Measurements from ENCODE around the gene MAGEA9. TPM values are rescaled to one million over a fixed set of nuclear protein-coding genes. Genes with fewer than 3 reads are reported as not detected.

The MAGEA9 gene
- total RNA-seq (2014; rRNA removed; shearing (Covaris generic)): not detected in 2 replicates

DNA sequence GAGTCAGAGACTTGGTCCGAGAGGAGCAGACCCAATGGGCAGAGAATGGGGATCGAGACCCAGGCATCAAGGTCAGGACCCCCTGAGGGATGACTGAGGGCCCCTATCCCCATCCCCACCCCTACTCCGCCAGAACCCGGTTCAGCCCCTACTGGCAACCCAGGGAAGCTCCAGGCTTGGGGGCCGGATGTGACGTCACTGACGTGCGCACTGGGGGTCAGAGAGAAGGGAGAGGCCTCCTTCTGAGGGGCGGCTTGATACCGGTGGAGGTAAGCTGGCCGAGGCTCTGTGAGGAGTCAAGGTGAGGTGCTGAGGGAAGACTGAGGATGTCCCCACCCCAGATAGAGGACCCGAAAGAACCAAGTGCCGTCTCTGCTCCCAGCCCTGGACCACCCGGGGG, at the start of gene MAGEA9:
Gene MAGEA9, plus strand, starts transcription at position 204 of the 400 bp plus-strand sequence. CDS start 4,281 bp downstream, outside the sequence.

GRCh38 chrX:149773768-149774167, 8.0 kb upstream of the MAGEA9 start, which contains the start of gene HSFX1:
Gene HSFX1, plus strand, starts transcription at chrX:149774068. Its CDS starts 614 bp downstream, at chrX:149774682.

Small RNA genes within 50 kb of the gene (small RNA-seq; reads per million reads assigned to genes)
- gene AC244098.1: not detected
- not detected for gene AC244098.2
- gene AC244098.3: not detected

Other genes with a start within 250 kb of the MAGEA9 start
- gene EOLA1, start 240.9 kb upstream of the MAGEA9 start, total RNA-seq (2014; rRNA removed; shearing (Covaris generic)): 11.5 and 17.2 TPM in 2 replicates
- not detected in 2 replicates for gene HSFX3, start 232.0 kb upstream of the MAGEA9 start, total RNA-seq (2014; rRNA removed; shearing (Covaris generic))
- not detected in 2 replicates for gene MAGEA9B, start 194.5 kb upstream of the MAGEA9 start, total RNA-seq (2014; rRNA removed; shearing (Covaris generic))
- not detected in 2 replicates for gene HSFX2, start 186.6 kb upstream of the MAGEA9 start, total RNA-seq (2014; rRNA removed; shearing (Covaris generic))
- 6.5 and 8.3 TPM in 2 replicates for gene TMEM185A, start 150.1 kb upstream of the MAGEA9 start, total RNA-seq (2014; rRNA removed; shearing (Covaris generic))
- gene MAGEA11, start 69.9 kb upstream of the MAGEA9 start, total RNA-seq (2014; rRNA removed; shearing (Covaris generic)): 34.9 and 38.3 TPM in 2 replicates
- 0.11 and 0.29 TPM in 2 replicates for gene HSFX1, start 7.9 kb upstream of the MAGEA9 start, total RNA-seq (2014; rRNA removed; shearing (Covaris generic))
- gene MAGEA8, start 99.3 kb downstream of the MAGEA9 start, total RNA-seq (2014; rRNA removed; shearing (Covaris generic)): not detected in 2 replicates
- gene HSFX4, start 147.6 kb downstream of the MAGEA9 start, total RNA-seq (2014; rRNA removed; shearing (Covaris generic)): not detected in 2 replicates
- gene EOLA2, start 156.6 kb downstream of the MAGEA9 start, total RNA-seq (2014; rRNA removed; shearing (Covaris generic)): 23.9 and 35.2 TPM in 2 replicates